Measurements from ENCODE around the gene SIGLEC15.

The SIGLEC15 gene

DNA sequence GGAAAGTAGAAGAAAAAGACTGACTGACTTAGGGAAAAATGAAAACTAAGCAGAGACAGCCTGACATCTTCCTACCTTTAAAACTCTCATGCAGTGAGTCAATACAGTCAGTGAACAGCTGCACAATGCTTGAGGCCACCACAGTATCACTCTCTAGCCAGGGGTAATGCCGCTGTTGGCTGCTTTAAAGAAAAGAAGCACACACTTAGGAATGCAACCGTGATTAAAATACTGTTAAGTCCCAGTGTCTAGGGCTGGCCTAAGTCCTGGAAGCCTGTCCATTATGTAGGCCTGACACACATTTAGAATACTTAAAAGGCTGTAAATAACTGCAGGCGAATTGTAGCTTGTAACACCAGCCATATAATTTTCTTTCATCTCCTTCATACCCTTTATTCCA, 50.7 kb downstream of the SIGLEC15 start:
- Histone ChIP-seq H3K27me3 (ENCODE audit: control insufficient read depth in 1 of 2, insufficient read depth in 2 of 2, low read length in 2 of 2) (no peaks in the 10 kb centered on the region), H3K36me3 (ENCODE audit: control insufficient read depth in 1 of 2, insufficient read depth in 2 of 2, low read length in 2 of 2) (peaks cover 19 to 48% of the 10 kb centered on the region in 2 donors), H3K4me3 (ENCODE audit: low read depth in 1 of 2, low read length in 2 of 2) (no peak overlapping the region), H3K27ac (ENCODE audit: low read depth, low read length) (no peak overlapping the region), H3K9ac (ENCODE audit: low read depth in 1 of 2, low read length in 2 of 2) (no peak overlapping the region), H3K9me3 (ENCODE audit: control insufficient read depth in 1 of 2, low read length in 2 of 2) (no peaks in the 10 kb centered on the region), H3K4me1 (ENCODE audit: control insufficient read depth in 1 of 2, insufficient read depth in 2 of 2, low read length in 2 of 2) (peaks cover 0 to 3% of the 10 kb centered on the region in 2 donors)

DNA sequence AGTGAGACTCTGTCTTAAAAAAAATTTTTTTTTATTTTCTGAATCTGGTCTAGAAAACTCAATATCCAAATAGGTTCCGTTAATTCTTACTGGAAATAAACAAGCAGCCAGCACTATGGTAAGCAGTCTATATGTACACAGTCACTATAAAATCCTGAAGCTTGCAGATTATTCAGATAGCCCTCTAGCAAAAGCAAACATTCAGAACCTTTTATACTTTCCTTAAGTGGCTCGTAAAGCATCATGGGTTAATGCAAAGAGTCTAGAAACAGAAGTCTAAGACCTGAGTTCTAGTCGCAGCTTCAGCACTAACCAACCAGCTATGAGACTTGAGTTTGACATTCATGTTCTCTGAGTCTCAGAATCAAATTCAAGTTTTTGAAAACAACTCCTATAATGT, 51.9 kb downstream of the SIGLEC15 start:
- H3K27ac ChIP-seq (ENCODE audit: low read depth, low read length) = no peak overlapping the region
- no peak overlapping the region for H3K9ac ChIP-seq (ENCODE audit: low read depth in 1 of 2, low read length in 2 of 2)
- no peak overlapping the region for H3K4me3 ChIP-seq (ENCODE audit: low read depth in 1 of 2, low read length in 2 of 2)
- H3K9me3 ChIP-seq (ENCODE audit: control insufficient read depth in 1 of 2, low read length in 2 of 2) = no peaks in the 10 kb centered on the region
- H3K36me3 ChIP-seq (ENCODE audit: control insufficient read depth in 1 of 2, insufficient read depth in 2 of 2, low read length in 2 of 2) = peaks cover 25 to 46% of the 10 kb centered on the region in 2 donors
- peaks cover 0 to 3% of the 10 kb centered on the region in 2 donors for H3K4me1 ChIP-seq (ENCODE audit: control insufficient read depth in 1 of 2, insufficient read depth in 2 of 2, low read length in 2 of 2)
- H3K27me3 ChIP-seq (ENCODE audit: control insufficient read depth in 1 of 2, insufficient read depth in 2 of 2, low read length in 2 of 2) = no peaks in the 10 kb centered on the region

DNA sequence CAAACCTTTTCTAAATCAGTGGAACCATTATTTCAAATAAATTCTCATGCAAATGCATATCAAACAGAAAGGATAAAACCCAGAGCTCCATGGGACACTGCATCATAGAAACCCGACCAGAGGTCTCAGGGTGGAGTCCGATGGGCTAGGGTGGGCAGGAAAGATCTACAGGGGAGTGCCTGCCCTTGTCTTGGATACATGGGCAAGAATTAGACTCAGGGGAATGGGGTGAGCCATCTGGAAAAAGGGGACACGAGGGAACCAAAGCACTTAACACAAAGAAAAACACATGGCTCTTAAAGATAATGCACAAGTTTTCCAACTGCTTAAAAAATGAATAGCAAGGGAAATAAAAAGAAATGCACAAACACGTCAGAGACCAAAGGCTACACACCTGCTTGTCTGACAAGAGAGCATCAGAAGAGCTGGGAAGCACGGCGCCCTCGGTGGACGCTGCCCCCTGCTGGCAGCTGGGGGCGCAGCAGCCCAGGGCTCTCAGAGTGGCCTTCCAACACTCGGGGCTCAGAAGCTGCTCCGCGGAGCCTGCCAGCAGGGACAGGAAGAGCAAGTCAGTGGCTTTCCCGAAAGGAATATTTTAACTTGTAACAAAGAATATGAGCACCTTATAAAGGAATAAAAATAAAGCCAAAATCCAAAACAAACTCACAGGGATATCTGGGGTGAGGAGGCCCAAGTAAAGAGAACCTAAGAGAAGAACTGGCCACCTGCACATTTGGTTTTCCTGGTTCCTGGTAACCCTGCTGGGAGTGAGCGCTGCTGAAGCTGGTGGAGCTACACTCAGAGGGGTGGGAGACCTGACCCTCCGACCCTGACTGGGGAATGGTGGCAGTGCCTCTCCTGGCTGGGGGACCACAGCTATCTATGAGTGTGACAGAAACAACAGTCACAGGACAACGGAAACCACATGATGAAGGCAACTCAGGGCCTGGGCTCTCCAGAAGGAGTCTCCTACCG, 54.5 kb downstream of the SIGLEC15 start:
- no peaks in the 10 kb centered on the region for H3K9me3 ChIP-seq (ENCODE audit: control insufficient read depth in 1 of 2, low read length in 2 of 2)
- no peak overlapping the region for H3K27ac ChIP-seq (ENCODE audit: low read depth, low read length)
- peaks cover 28 to 46% of the 10 kb centered on the region in 2 donors for H3K36me3 ChIP-seq (ENCODE audit: control insufficient read depth in 1 of 2, insufficient read depth in 2 of 2, low read length in 2 of 2)
- H3K4me3 ChIP-seq (ENCODE audit: low read depth in 1 of 2, low read length in 2 of 2) = no peak overlapping the region
- no peaks in the 10 kb centered on the region for H3K27me3 ChIP-seq (ENCODE audit: control insufficient read depth in 1 of 2, insufficient read depth in 2 of 2, low read length in 2 of 2)
- H3K4me1 ChIP-seq (ENCODE audit: control insufficient read depth in 1 of 2, insufficient read depth in 2 of 2, low read length in 2 of 2) = peaks cover 0 to 3% of the 10 kb centered on the region in 2 donors
- no peak overlapping the region for H3K9ac ChIP-seq (ENCODE audit: low read depth in 1 of 2, low read length in 2 of 2)

DNA sequence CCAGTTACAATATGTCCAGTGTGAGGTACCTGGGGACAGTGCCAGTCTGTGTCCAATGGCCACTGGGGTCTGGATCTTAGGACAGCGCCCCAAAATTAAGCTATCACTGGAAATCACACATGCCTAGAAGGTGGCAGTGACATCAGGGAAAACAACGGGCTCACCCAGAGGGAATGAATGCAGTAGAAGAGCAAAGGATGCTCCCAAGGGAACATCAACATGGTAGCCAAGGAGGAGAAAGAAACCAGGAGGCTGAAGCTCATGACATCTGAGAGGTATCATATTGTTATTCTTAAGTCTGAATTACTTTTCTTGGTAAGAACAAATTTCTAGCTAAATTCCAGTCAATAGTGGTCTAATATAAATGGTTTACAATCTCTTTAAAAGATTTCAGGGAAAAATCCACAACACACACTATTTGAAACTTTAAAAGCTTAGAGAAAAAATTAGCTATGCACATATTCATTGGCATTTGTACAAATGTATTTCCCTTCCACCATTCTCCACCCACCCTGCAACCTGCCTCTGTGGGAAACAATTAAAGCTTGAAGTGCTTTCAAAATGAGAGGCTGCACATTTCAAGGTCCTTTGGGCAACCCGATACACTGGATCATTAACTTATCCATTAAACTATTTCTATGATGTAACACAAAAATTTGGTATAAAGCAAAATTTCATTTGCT, 55.5 kb downstream of the SIGLEC15 start:
- H3K27ac ChIP-seq (ENCODE audit: low read depth, low read length) = no peak overlapping the region

DNA sequence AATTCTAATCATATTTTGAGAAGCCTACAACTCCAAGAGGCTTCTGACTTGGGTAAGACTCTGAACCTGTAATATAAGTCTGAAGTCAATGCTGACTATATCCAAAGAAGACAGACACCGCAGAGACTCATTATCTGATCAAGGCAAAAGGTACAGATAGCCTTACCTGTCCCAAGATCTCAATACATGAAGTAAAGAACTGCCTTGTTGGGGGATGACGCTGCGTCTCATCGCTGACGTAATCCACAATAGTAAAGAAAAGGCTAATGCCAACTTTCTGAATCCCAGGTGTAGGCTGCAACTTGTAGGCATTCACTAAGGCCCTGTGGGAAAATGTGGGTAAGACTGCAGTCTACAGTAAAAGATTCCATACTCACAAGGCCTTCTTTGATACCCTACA, 62.1 kb downstream of the SIGLEC15 start:
- Histone ChIP-seq H3K9me3 (ENCODE audit: control insufficient read depth in 1 of 2, low read length in 2 of 2) (no peaks in the 10 kb centered on the region), H3K9ac (ENCODE audit: low read depth in 1 of 2, low read length in 2 of 2) (no peak overlapping the region), H3K4me3 (ENCODE audit: low read depth in 1 of 2, low read length in 2 of 2) (no peak overlapping the region), H3K4me1 (ENCODE audit: control insufficient read depth in 1 of 2, insufficient read depth in 2 of 2, low read length in 2 of 2) (no peaks in the 10 kb centered on the region), H3K27ac (ENCODE audit: low read depth, low read length) (no peak overlapping the region), H3K27me3 (ENCODE audit: control insufficient read depth in 1 of 2, insufficient read depth in 2 of 2, low read length in 2 of 2) (no peaks in the 10 kb centered on the region), H3K36me3 (ENCODE audit: control insufficient read depth in 1 of 2, insufficient read depth in 2 of 2, low read length in 2 of 2) (peaks cover 14 to 42% of the 10 kb centered on the region in 2 donors)

More for the DNA sequence above, 55.5 kb downstream of the SIGLEC15 start:
- no peaks in the 10 kb centered on the region for H3K9me3 ChIP-seq (ENCODE audit: control insufficient read depth in 1 of 2, low read length in 2 of 2)
- H3K4me1 ChIP-seq (ENCODE audit: control insufficient read depth in 1 of 2, insufficient read depth in 2 of 2, low read length in 2 of 2) = peaks cover 0 to 3% of the 10 kb centered on the region in 2 donors
- no peak overlapping the region for H3K4me3 ChIP-seq (ENCODE audit: low read depth in 1 of 2, low read length in 2 of 2)
- H3K36me3 ChIP-seq (ENCODE audit: control insufficient read depth in 1 of 2, insufficient read depth in 2 of 2, low read length in 2 of 2) = peaks cover 24 to 43% of the 10 kb centered on the region in 2 donors
- H3K27me3 ChIP-seq (ENCODE audit: control insufficient read depth in 1 of 2, insufficient read depth in 2 of 2, low read length in 2 of 2) = no peaks in the 10 kb centered on the region
- no peak overlapping the region for H3K9ac ChIP-seq (ENCODE audit: low read depth in 1 of 2, low read length in 2 of 2)

DNA sequence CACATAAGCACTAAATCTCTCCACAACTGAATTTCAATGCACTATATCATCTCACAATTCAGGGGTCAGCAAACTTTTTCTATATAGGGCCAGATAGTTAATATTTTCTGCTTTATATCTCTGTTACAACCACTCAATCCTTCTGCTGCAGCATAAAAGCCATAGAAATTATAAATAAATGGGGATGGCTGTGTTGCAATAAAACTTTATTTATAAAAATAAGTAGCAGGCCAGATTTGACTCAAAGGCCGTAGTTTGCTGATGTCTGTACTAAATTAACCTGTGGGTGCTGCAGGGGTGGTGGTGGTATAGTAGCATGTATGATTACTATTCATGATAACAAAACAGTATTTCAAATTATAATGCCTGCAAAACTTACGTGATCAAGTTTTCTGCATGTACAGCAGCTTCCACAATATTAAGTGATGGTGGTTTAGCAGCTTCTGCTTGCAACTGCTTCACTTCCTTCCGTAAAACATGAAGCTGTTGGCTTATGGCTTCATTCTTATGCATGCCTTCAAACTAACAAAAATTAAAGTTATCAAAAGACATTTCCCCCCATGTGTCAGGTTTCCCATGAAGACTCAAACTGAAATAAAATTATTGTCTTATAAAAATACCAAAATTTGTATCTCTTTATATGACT, 64.1 kb downstream of the SIGLEC15 start:
- Histone ChIP-seq H3K27ac (ENCODE audit: low read depth, low read length) (no peak overlapping the region), H3K4me1 (ENCODE audit: control insufficient read depth in 1 of 2, insufficient read depth in 2 of 2, low read length in 2 of 2) (no peaks in the 10 kb centered on the region), H3K9me3 (ENCODE audit: control insufficient read depth in 1 of 2, low read length in 2 of 2) (no peaks in the 10 kb centered on the region), H3K27me3 (ENCODE audit: control insufficient read depth in 1 of 2, insufficient read depth in 2 of 2, low read length in 2 of 2) (no peaks in the 10 kb centered on the region), H3K36me3 (ENCODE audit: control insufficient read depth in 1 of 2, insufficient read depth in 2 of 2, low read length in 2 of 2) (peaks cover 9 to 38% of the 10 kb centered on the region in 2 donors), H3K4me3 (ENCODE audit: low read depth in 1 of 2, low read length in 2 of 2) (no peak overlapping the region), H3K9ac (ENCODE audit: low read depth in 1 of 2, low read length in 2 of 2) (no peak overlapping the region)

DNA sequence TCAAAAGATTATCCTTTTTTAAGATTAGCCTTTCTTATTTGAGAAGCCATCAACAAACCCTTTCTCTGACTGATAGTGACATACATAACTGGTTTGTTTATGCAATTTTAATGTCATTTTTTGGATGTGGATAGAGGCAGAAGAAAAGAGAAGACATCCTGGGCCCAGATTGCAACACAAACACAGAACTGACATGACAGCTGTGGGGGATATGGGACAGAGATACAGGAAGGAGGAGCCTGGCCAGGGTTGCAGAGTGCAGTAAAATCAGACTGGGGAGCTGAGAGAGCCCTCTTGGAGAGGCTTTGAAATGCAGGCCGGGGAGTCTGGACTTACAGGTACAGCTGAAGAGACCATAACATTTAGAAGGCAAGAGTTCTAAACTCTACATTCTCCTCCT, 65.1 kb downstream of the SIGLEC15 start:
- H3K4me1 ChIP-seq (ENCODE audit: control insufficient read depth in 1 of 2, insufficient read depth in 2 of 2, low read length in 2 of 2) = no peaks in the 10 kb centered on the region
- H3K9ac ChIP-seq (ENCODE audit: low read depth in 1 of 2, low read length in 2 of 2) = no peak overlapping the region
- no peak overlapping the region for H3K4me3 ChIP-seq (ENCODE audit: low read depth in 1 of 2, low read length in 2 of 2)
- peaks cover 7 to 41% of the 10 kb centered on the region in 2 donors for H3K36me3 ChIP-seq (ENCODE audit: control insufficient read depth in 1 of 2, insufficient read depth in 2 of 2, low read length in 2 of 2)
- H3K9me3 ChIP-seq (ENCODE audit: control insufficient read depth in 1 of 2, low read length in 2 of 2) = no peaks in the 10 kb centered on the region
- H3K27ac ChIP-seq (ENCODE audit: low read depth, low read length) = no peak overlapping the region
- no peaks in the 10 kb centered on the region for H3K27me3 ChIP-seq (ENCODE audit: control insufficient read depth in 1 of 2, insufficient read depth in 2 of 2, low read length in 2 of 2)

DNA sequence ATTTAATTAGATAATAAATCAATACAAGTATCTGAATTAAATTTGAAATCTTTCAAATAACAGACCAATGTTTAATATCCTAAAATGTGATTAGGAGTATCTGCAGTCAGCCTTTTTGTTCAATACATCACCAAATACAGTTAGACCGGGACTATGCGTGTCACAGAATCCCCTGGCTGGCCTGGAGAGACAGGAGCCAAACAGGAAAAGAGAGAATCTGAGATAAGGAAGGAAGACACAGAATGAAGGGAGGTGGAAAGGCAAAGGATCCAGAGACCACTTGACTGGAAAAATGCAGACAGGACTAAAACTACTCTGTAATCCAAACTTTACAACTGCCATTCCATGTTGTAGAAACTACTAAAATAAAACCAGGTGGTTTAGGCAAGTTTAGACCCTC, 66.3 kb downstream of the SIGLEC15 start:
- Histone ChIP-seq H3K4me1 (ENCODE audit: control insufficient read depth in 1 of 2, insufficient read depth in 2 of 2, low read length in 2 of 2) (no peaks in the 10 kb centered on the region), H3K27me3 (ENCODE audit: control insufficient read depth in 1 of 2, insufficient read depth in 2 of 2, low read length in 2 of 2) (no peaks in the 10 kb centered on the region), H3K9me3 (ENCODE audit: control insufficient read depth in 1 of 2, low read length in 2 of 2) (no peaks in the 10 kb centered on the region), H3K4me3 (ENCODE audit: low read depth in 1 of 2, low read length in 2 of 2) (no peak overlapping the region), H3K9ac (ENCODE audit: low read depth in 1 of 2, low read length in 2 of 2) (no peak overlapping the region), H3K27ac (ENCODE audit: low read depth, low read length) (no peak overlapping the region), H3K36me3 (ENCODE audit: control insufficient read depth in 1 of 2, insufficient read depth in 2 of 2, low read length in 2 of 2) (peaks cover 7 to 41% of the 10 kb centered on the region in 2 donors)
